OCI-LY1 (cell line): Measurements from ENCODE around the gene GAK.
"Not testable (repeated sequence)": the region's sequence is repeated elsewhere in the genome, so short reads cannot be mapped to it uniquely, and the experiment has no call there.

Experiments used
- H2AFZ ChIP-seq: fragments of 200-600 bp; sonication (generic), shearing (Covaris generic); 2 replicates; pipeline ENCODE4 v1.6.0; 2014; ENCODE audit warnings: antibody characterized with exemption, mild to moderate bottlenecking, low read length
- H3F3A ChIP-seq: fragments of 200-600 bp; sonication (generic), shearing (Covaris generic); 2 replicates; pipeline ENCODE4 v1.6.0; 2014; ENCODE audit warnings: mild to moderate bottlenecking, antibody characterized with exemption, low read length, moderate library complexity; ENCODE audit not compliant: insufficient read depth
- H3K27ac ChIP-seq: fragments of 200-600 bp; sonication (generic); 2 replicates; pipeline ENCODE4 v1.5.1; 2014; ENCODE audit warnings: low read length, mixed run types, mild to moderate bottlenecking, low read depth; ENCODE audit not compliant: poor library complexity, severe bottlenecking
- H3K27me3 ChIP-seq: fragments of 200-600 bp; sonication (generic); 2 replicates; pipeline ENCODE4 v1.6.0; 2014; ENCODE audit warnings: antibody characterized with exemption, mild to moderate bottlenecking, low read length, moderate library complexity; ENCODE audit not compliant: insufficient read depth
- H3K36me3 ChIP-seq: fragments of 200-600 bp; sonication (generic); 2 replicates; pipeline ENCODE4 v1.6.1; 2014; ENCODE audit warnings: mild to moderate bottlenecking, antibody characterized with exemption, low read length, moderate library complexity, mixed read lengths; ENCODE audit not compliant: insufficient read depth
- H3K4me1 ChIP-seq: fragments of 200-600 bp; sonication (generic); 2 replicates; pipeline ENCODE4 v1.5.1; 2014; ENCODE audit warnings: mild to moderate bottlenecking, low read length, moderate library complexity; ENCODE audit not compliant: insufficient read depth, severe bottlenecking
- H3K4me2 ChIP-seq: fragments of 200-600 bp; sonication (generic), shearing (Covaris generic); 2 replicates; pipeline ENCODE4 v1.6.1; 2014; ENCODE audit warnings: low read length
- H3K4me3 ChIP-seq: fragments of 200-600 bp; sonication (generic); 2 replicates; pipeline ENCODE4 v1.5.1; 2014; ENCODE audit warnings: low read length, low read depth, mild to moderate bottlenecking, mixed read lengths; ENCODE audit not compliant: poor library complexity, severe bottlenecking
- H3K79me2 ChIP-seq: fragments of 200-600 bp; shearing (Covaris generic); 2 replicates; pipeline ENCODE4 v1.6.1; 2016; ENCODE audit warnings: mixed run types, low read length, mixed read lengths; ENCODE audit not compliant: insufficient read depth
- H3K9ac ChIP-seq: fragments of 200-600 bp; sonication (generic), shearing (Covaris generic); 2 replicates; pipeline ENCODE4 v1.6.1; 2014; ENCODE audit warnings: mild to moderate bottlenecking, low read length, mixed read lengths
- H3K9me2 ChIP-seq: fragments of 200-600 bp; sonication (generic), shearing (Covaris generic); 2 replicates; pipeline ENCODE4 v1.6.1; 2014; ENCODE audit warnings: low read depth, mild to moderate bottlenecking, low read length, mixed read lengths
- H3K9me3 ChIP-seq: fragments of 200-600 bp; shearing (Covaris generic); 2 replicates; pipeline ENCODE4 v1.6.1; 2014; ENCODE audit warnings: low read length, mixed read lengths
- H4K20me1 ChIP-seq: fragments of 200-600 bp; sonication (generic), shearing (Covaris generic); 2 replicates; pipeline ENCODE4 v1.6.0; 2016; ENCODE audit warnings: mild to moderate bottlenecking, low read length; ENCODE audit not compliant: insufficient read depth
- EZH2 ChIP-seq: fragments of 200-600 bp; sonication (generic), shearing (Covaris generic); IDR thresholded peaks from 2 replicates; pipeline ENCODE4 v1.8.0; 2017; ENCODE audit warnings: borderline replicate concordance, mixed run types, mild to moderate bottlenecking, antibody characterized with exemption, low read length, moderate library complexity, mixed read lengths
- TF ChIP-seq, protein P1 (sequence below): fragments of 200-600 bp; sonication (generic), shearing (Covaris generic); IDR thresholded peaks from 2 replicates; pipeline ENCODE4 v1.5.1; 2017; ENCODE audit warnings: mild to moderate bottlenecking, antibody characterized with exemption, low read length, moderate library complexity, mixed read lengths

Gene GAK

DNA sequence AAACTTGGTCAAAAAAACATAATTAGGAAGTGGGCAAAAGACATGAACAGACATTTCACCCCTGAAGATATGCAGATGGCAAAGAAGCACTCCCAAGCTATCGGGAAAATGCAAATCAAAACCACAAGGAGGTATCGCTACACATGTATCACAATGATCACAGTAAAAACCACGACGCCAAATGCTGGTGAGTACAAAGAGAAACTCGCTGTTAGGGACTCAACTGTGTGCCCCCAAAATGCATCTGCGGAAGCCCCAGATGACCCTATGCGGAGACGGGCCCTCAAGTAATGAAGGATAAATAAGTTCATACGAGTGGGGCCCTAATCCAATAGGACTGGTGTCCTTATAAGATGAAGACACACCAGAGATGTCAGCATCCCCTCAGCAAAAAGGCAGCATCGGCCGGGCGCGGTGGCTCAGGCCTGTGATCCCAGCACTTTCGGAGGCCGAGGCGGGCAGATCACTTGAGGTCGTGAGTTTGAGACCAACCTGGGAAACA, 10.2 kb downstream of the GAK start:
- Histone ChIP-seq H3K4me1 (peaks cover 30% of the 10 kb centered on the region), H3K27me3 (no peaks in the 10 kb centered on the region), H2AFZ (no peak overlapping the region), H3K4me2 (no peak overlapping the region), H3K9me3 (no peaks in the 10 kb centered on the region), H3K36me3 (no peaks in the 10 kb centered on the region), H3K79me2 (peaks cover 7% of the 10 kb centered on the region; the same call in 1 of the 2 replicates), H3F3A (no peaks in the 10 kb centered on the region), H3K9ac (no peak overlapping the region), H3K4me3 (no peak overlapping the region), H3K9me2 (no peaks in the 10 kb centered on the region), H4K20me1 (no peaks in the 10 kb centered on the region), H3K27ac (peak overlapping the region; percentile 73)
- TF ChIP-seq, protein P1, sequence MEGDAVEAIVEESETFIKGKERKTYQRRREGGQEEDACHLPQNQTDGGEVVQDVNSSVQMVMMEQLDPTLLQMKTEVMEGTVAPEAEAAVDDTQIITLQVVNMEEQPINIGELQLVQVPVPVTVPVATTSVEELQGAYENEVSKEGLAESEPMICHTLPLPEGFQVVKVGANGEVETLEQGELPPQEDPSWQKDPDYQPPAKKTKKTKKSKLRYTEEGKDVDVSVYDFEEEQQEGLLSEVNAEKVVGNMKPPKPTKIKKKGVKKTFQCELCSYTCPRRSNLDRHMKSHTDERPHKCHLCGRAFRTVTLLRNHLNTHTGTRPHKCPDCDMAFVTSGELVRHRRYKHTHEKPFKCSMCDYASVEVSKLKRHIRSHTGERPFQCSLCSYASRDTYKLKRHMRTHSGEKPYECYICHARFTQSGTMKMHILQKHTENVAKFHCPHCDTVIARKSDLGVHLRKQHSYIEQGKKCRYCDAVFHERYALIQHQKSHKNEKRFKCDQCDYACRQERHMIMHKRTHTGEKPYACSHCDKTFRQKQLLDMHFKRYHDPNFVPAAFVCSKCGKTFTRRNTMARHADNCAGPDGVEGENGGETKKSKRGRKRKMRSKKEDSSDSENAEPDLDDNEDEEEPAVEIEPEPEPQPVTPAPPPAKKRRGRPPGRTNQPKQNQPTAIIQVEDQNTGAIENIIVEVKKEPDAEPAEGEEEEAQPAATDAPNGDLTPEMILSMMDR = no peak
- TF ChIP-seq EZH2 = no peak

DNA sequence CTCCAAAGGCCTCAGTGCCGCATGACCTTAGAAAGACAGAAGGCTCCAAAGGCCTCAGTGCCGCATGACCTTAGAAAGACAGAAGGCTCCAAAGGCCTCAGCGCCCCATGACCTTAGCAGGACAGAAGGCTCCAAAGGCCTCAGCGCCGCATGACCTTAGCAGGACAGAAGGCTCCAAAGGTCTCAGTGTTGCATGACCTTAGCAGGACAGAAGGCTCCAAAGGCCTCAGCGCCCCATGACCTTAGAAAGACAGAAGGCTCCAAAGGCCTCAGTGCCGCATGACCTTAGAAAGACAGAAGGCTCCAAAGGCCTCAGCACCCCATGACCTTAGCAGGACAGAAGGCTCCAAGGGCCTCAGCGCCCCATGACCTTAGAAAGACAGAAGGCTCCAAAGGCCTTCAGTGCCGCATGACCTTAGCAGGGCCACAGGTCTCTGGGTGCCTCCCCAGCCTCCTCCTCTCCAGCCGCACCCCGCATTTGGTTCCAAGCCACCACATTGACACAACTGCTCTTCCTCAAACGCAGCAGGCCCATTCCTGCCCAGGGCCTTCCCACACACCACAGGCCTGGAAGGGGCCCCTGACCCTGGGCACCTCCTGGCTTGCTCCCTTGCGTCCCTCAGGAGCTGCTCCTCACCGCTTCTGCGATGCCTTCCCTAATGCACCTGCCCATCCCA, 13.0 kb downstream of the GAK start:
- H3F3A ChIP-seq, H3K27ac ChIP-seq, H3K79me2 ChIP-seq, H2AFZ ChIP-seq, H3K4me3 ChIP-seq, H3K27me3 ChIP-seq, H4K20me1 ChIP-seq, H3K9me3 ChIP-seq, H3K9ac ChIP-seq, H3K36me3 ChIP-seq, H3K4me2 ChIP-seq, H3K9me2 ChIP-seq: not testable (repeated sequence)
- H3K4me1 ChIP-seq = peaks cover 40% of the 10 kb centered on the region

DNA sequence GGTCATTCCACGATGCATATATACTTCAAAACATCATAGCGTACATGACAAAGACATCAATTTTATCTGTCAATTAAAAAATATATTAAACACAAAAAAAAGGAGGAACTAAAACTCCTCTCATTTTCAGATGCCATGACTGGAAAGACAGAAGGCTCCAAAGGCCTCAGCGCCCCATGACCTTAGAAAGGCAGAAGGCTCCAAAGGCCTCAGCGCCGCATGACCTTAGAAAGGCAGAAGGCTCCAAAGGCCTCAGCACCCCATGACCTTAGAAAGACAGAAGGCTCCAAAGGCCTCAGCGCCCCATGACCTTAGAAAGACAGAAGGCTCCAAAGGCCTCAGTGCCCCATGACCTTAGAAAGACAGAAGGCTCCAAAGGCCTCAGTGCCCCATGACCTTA, 13.5 kb downstream of the GAK start:
- not testable (repeated sequence) for H3K4me2 ChIP-seq, H3K79me2 ChIP-seq, H3K27me3 ChIP-seq, H2AFZ ChIP-seq, H3K9me3 ChIP-seq, H3K4me3 ChIP-seq, H3K27ac ChIP-seq, H3K36me3 ChIP-seq, H3K9ac ChIP-seq, H3F3A ChIP-seq, H3K9me2 ChIP-seq, H4K20me1 ChIP-seq
- H3K4me1 ChIP-seq = peaks cover 40% of the 10 kb centered on the region

DNA sequence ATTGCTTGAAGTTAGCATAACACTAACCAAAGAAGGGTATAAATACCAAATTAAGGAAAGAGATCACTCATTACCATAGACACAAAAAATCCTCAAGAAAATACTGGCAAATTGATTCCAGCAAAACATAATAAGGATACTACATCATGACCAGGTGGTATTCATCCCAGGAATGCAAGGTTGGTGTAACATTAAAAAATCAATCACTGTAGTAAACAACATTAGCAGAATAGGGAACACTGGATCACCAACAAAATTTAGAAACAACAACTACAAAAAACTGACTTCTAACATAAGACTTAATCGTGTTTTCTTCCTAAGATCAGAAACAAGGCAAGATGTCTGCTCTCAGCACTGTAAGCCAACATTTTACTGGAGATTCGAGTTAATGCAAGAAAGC, 14.1 kb downstream of the GAK start:
- H4K20me1 ChIP-seq = no peaks in the 10 kb centered on the region
- peaks cover 7% of the 10 kb centered on the region for H3K79me2 ChIP-seq
- H3K4me1 ChIP-seq = peaks cover 36% of the 10 kb centered on the region

More for the DNA sequence above, 14.1 kb downstream of the GAK start:
- no peak overlapping the region for H3K9ac ChIP-seq
- H3K27ac ChIP-seq = no peak overlapping the region
- H3K36me3 ChIP-seq = no peaks in the 10 kb centered on the region
- TF ChIP-seq, protein P1 = no peak
- no peak for TF ChIP-seq EZH2
- no peaks in the 10 kb centered on the region for H3K27me3 ChIP-seq
- no peaks in the 10 kb centered on the region for H3K9me2 ChIP-seq
- no peak overlapping the region for H3K4me2 ChIP-seq
- H2AFZ ChIP-seq = no peak overlapping the region
- H3K4me3 ChIP-seq = no peak overlapping the region
- H3F3A ChIP-seq = no peaks in the 10 kb centered on the region
- H3K9me3 ChIP-seq = no peaks in the 10 kb centered on the region
